GM12874 (cell line): ENCODE results near the gene BNC2.

Experiments used
- CTCF ChIP-seq: IDR thresholded peaks from 2 replicates; pipeline ENCODE4 v1.5.1; 2011; ENCODE audit warnings: low read depth, mild to moderate bottlenecking, control low read depth, low read length, moderate library complexity; ENCODE audit not compliant: insufficient read depth

BNC2 gene

GRCh38 chr9:16771356-16771755 is 99.1 kb downstream of the BNC2 start:
- no peak for TF ChIP-seq CTCF

- TF ChIP-seq CTCF, result no peak
Observed at GRCh38 chr9:16769291-16769690, 101.2 kb downstream of the BNC2 start.

- TF ChIP-seq CTCF, result no peak
Observed at GRCh38 chr9:16768816-16769215, 101.7 kb downstream of the BNC2 start.

- TF ChIP-seq CTCF, result no peak
Observed at GRCh38 chr9:16767366-16767765, 103.1 kb downstream of the BNC2 start.

- no peak for TF ChIP-seq CTCF
Observed at GRCh38 chr9:16763946-16764345, 106.5 kb downstream of the BNC2 start.

- no peak for TF ChIP-seq CTCF
Observed at GRCh38 chr9:16755467-16756160, 114.9 kb downstream of the BNC2 start.

GRCh38 chr9:16754662-16755061 is 115.8 kb downstream of the BNC2 start:
- TF ChIP-seq CTCF, result no peak
